ENCODE data around the gene STAT4. TPM values are rescaled to one million over a fixed set of nuclear protein-coding genes. Genes with fewer than 3 reads are reported as not detected.

STAT4 gene
- total RNA-seq, 1 experiment from 2014 or later: 0.44 TPM

DNA sequence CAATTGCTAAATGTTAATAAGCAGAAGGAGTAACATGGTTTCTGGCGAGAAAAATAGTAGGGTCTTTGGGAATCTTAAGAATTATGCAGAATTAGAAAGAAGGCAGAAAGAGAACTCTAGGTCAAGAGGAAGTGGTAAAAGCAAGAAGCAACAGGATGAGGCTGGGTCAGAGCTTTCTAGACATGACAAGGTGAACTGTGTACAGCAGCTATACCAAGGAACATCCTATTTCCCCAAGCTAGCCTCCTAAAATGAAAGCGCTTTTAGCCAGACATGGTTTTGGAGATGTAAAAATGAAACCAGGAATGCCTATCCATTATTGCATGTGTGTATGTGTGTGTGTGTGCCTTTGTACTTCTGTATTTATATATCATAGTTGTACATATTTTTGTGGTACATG is 94.6 kb downstream of the STAT4 start (continued):
- TF ChIP-seq TCF7 (CRISPR knock-in tag; IDR thresholded peaks at IDR 0.05; ENCODE audit: low read depth) (no peak), FOXJ3 (CRISPR knock-in tag; IDR thresholded peaks at IDR 0.05; ENCODE audit: borderline replicate concordance) (no peak)

DNA sequence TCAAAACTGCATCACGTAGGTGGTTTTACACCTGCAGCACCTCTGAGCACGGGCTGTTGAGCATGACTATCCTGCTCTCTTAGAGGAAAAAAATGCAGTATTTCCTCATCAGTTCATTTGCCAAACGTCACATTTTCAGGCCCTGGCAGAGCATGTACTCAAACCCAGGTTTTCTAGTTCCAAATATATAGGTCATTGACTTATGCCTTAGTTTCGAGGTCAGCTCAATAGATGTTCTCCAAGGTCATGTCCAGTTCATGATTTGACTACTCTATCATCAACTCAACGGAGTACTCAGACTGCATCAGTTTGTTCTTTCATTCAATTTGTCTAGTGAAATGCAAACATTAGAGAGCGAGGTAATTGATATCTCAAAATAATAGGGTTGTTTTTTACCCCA is 97.5 kb downstream of the STAT4 start:
- CTCF ChIA-PET: interaction anchor here (0.8 to 4.6 kb wide), 19 partner anchors 10 to 734 kb away, joined by 3 to 68 read pairs (median 8); partner anchors contain the start of genes HIBCH and STAT4
- DNase-seq (ENCODE audit: low spot score): no peak
- Mint-ChIP-seq H3K27me3 (ENCODE audit: low read depth) (no peaks in the 10 kb centered on the region; the same call in 1 of the 2 replicates), H3K4me3 (no peak overlapping the region), H3K4me1 (peaks cover 10% of the 10 kb centered on the region; the same call in 1 of the 2 replicates), H3K36me3 (no peaks in the 10 kb centered on the region), H3K9me3 (no peaks in the 10 kb centered on the region), H3K27ac (no peak overlapping the region)
- POLR2A ChIA-PET: no interaction called here
- ATAC-seq: no peak
- TF ChIP-seq NFYB (CRISPR knock-in tag; conservative IDR thresholded peaks at IDR 0.05; ENCODE audit: low read depth) (no peak), SP1 (CRISPR knock-in tag; conservative IDR thresholded peaks at IDR 0.05) (no peak), GABPB1 (CRISPR knock-in tag; IDR thresholded peaks at IDR 0.05) (no peak), KAT7 (CRISPR knock-in tag; IDR thresholded peaks at IDR 0.05; ENCODE audit: borderline replicate concordance) (no peak), NR1H2 (CRISPR knock-in tag; IDR thresholded peaks at IDR 0.05) (no peak), ZNF317 (CRISPR knock-in tag; IDR thresholded peaks at IDR 0.05; ENCODE audit: borderline replicate concordance, low read depth) (no peak), ZNF263 (CRISPR knock-in tag; IDR thresholded peaks at IDR 0.05; ENCODE audit: low read depth) (no peak)
- TF ChIP-seq, protein P1, sequence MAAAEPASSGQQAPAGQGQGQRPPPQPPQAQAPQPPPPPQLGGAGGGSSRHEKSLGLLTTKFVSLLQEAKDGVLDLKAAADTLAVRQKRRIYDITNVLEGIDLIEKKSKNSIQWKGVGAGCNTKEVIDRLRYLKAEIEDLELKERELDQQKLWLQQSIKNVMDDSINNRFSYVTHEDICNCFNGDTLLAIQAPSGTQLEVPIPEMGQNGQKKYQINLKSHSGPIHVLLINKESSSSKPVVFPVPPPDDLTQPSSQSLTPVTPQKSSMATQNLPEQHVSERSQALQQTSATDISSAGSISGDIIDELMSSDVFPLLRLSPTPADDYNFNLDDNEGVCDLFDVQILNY (CRISPR knock-in tag; IDR thresholded peaks at IDR 0.05): no peak
- TF ChIP-seq, protein P2, sequence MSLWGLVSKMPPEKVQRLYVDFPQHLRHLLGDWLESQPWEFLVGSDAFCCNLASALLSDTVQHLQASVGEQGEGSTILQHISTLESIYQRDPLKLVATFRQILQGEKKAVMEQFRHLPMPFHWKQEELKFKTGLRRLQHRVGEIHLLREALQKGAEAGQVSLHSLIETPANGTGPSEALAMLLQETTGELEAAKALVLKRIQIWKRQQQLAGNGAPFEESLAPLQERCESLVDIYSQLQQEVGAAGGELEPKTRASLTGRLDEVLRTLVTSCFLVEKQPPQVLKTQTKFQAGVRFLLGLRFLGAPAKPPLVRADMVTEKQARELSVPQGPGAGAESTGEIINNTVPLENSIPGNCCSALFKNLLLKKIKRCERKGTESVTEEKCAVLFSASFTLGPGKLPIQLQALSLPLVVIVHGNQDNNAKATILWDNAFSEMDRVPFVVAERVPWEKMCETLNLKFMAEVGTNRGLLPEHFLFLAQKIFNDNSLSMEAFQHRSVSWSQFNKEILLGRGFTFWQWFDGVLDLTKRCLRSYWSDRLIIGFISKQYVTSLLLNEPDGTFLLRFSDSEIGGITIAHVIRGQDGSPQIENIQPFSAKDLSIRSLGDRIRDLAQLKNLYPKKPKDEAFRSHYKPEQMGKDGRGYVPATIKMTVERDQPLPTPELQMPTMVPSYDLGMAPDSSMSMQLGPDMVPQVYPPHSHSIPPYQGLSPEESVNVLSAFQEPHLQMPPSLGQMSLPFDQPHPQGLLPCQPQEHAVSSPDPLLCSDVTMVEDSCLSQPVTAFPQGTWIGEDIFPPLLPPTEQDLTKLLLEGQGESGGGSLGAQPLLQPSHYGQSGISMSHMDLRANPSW (CRISPR knock-in tag; conservative IDR thresholded peaks at IDR 0.05; ENCODE audit: low read depth): no peak
- TF ChIP-seq, protein P3, sequence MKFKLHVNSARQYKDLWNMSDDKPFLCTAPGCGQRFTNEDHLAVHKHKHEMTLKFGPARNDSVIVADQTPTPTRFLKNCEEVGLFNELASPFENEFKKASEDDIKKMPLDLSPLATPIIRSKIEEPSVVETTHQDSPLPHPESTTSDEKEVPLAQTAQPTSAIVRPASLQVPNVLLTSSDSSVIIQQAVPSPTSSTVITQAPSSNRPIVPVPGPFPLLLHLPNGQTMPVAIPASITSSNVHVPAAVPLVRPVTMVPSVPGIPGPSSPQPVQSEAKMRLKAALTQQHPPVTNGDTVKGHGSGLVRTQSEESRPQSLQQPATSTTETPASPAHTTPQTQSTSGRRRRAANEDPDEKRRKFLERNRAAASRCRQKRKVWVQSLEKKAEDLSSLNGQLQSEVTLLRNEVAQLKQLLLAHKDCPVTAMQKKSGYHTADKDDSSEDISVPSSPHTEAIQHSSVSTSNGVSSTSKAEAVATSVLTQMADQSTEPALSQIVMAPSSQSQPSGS (CRISPR knock-in tag; IDR thresholded peaks at IDR 0.05; ENCODE audit: borderline replicate concordance, low read depth): no peak
- TF ChIP-seq, protein P4, sequence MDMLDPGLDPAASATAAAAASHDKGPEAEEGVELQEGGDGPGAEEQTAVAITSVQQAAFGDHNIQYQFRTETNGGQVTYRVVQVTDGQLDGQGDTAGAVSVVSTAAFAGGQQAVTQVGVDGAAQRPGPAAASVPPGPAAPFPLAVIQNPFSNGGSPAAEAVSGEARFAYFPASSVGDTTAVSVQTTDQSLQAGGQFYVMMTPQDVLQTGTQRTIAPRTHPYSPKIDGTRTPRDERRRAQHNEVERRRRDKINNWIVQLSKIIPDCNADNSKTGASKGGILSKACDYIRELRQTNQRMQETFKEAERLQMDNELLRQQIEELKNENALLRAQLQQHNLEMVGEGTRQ (CRISPR knock-in tag; IDR thresholded peaks at IDR 0.05): no peak
- TF ChIP-seq, protein P5, sequence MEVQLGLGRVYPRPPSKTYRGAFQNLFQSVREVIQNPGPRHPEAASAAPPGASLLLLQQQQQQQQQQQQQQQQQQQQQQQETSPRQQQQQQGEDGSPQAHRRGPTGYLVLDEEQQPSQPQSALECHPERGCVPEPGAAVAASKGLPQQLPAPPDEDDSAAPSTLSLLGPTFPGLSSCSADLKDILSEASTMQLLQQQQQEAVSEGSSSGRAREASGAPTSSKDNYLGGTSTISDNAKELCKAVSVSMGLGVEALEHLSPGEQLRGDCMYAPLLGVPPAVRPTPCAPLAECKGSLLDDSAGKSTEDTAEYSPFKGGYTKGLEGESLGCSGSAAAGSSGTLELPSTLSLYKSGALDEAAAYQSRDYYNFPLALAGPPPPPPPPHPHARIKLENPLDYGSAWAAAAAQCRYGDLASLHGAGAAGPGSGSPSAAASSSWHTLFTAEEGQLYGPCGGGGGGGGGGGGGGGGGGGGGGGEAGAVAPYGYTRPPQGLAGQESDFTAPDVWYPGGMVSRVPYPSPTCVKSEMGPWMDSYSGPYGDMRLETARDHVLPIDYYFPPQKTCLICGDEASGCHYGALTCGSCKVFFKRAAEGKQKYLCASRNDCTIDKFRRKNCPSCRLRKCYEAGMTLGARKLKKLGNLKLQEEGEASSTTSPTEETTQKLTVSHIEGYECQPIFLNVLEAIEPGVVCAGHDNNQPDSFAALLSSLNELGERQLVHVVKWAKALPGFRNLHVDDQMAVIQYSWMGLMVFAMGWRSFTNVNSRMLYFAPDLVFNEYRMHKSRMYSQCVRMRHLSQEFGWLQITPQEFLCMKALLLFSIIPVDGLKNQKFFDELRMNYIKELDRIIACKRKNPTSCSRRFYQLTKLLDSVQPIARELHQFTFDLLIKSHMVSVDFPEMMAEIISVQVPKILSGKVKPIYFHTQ (CRISPR knock-in tag; IDR thresholded peaks at IDR 0.05): no peak
- TF ChIP-seq, protein P6, sequence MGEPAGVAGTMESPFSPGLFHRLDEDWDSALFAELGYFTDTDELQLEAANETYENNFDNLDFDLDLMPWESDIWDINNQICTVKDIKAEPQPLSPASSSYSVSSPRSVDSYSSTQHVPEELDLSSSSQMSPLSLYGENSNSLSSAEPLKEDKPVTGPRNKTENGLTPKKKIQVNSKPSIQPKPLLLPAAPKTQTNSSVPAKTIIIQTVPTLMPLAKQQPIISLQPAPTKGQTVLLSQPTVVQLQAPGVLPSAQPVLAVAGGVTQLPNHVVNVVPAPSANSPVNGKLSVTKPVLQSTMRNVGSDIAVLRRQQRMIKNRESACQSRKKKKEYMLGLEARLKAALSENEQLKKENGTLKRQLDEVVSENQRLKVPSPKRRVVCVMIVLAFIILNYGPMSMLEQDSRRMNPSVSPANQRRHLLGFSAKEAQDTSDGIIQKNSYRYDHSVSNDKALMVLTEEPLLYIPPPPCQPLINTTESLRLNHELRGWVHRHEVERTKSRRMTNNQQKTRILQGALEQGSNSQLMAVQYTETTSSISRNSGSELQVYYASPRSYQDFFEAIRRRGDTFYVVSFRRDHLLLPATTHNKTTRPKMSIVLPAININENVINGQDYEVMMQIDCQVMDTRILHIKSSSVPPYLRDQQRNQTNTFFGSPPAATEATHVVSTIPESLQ (CRISPR knock-in tag; IDR thresholded peaks at IDR 0.05): no peak
- TF ChIP-seq, protein P7, sequence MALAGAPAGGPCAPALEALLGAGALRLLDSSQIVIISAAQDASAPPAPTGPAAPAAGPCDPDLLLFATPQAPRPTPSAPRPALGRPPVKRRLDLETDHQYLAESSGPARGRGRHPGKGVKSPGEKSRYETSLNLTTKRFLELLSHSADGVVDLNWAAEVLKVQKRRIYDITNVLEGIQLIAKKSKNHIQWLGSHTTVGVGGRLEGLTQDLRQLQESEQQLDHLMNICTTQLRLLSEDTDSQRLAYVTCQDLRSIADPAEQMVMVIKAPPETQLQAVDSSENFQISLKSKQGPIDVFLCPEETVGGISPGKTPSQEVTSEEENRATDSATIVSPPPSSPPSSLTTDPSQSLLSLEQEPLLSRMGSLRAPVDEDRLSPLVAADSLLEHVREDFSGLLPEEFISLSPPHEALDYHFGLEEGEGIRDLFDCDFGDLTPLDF (CRISPR knock-in tag; IDR thresholded peaks at IDR 0.05): no peak
- TF ChIP-seq, protein P8, sequence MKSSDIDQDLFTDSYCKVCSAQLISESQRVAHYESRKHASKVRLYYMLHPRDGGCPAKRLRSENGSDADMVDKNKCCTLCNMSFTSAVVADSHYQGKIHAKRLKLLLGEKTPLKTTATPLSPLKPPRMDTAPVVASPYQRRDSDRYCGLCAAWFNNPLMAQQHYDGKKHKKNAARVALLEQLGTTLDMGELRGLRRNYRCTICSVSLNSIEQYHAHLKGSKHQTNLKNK (CRISPR knock-in tag; IDR thresholded peaks at IDR 0.05): no peak
- TF ChIP-seq, protein P9, sequence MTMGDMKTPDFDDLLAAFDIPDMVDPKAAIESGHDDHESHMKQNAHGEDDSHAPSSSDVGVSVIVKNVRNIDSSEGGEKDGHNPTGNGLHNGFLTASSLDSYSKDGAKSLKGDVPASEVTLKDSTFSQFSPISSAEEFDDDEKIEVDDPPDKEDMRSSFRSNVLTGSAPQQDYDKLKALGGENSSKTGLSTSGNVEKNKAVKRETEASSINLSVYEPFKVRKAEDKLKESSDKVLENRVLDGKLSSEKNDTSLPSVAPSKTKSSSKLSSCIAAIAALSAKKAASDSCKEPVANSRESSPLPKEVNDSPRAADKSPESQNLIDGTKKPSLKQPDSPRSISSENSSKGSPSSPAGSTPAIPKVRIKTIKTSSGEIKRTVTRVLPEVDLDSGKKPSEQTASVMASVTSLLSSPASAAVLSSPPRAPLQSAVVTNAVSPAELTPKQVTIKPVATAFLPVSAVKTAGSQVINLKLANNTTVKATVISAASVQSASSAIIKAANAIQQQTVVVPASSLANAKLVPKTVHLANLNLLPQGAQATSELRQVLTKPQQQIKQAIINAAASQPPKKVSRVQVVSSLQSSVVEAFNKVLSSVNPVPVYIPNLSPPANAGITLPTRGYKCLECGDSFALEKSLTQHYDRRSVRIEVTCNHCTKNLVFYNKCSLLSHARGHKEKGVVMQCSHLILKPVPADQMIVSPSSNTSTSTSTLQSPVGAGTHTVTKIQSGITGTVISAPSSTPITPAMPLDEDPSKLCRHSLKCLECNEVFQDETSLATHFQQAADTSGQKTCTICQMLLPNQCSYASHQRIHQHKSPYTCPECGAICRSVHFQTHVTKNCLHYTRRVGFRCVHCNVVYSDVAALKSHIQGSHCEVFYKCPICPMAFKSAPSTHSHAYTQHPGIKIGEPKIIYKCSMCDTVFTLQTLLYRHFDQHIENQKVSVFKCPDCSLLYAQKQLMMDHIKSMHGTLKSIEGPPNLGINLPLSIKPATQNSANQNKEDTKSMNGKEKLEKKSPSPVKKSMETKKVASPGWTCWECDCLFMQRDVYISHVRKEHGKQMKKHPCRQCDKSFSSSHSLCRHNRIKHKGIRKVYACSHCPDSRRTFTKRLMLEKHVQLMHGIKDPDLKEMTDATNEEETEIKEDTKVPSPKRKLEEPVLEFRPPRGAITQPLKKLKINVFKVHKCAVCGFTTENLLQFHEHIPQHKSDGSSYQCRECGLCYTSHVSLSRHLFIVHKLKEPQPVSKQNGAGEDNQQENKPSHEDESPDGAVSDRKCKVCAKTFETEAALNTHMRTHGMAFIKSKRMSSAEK (CRISPR knock-in tag; IDR thresholded peaks at IDR 0.05; ENCODE audit: borderline replicate concordance): no peak
